ENCODE data around the gene C1QTNF2.

DNA sequence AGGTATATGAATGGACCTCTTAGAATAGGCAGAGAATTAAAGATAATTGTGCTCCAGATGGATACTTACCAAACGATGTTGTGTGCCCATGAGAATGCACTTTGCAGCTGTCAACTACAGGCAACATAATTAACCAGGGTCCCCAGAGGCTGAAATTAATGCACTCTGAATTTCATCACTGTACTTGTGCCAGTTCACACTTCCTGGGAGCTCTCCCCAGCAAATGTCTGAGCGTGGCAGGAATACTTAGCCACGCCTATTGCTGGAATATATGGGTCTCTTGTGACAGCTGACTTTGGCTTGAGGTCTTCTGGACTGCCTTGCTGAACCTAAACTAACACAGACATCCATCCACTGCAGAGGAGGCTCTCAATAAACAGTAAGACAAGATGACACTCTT, 11.9 kb upstream of the C1QTNF2 start:
- TF ChIP-seq, protein P1, sequence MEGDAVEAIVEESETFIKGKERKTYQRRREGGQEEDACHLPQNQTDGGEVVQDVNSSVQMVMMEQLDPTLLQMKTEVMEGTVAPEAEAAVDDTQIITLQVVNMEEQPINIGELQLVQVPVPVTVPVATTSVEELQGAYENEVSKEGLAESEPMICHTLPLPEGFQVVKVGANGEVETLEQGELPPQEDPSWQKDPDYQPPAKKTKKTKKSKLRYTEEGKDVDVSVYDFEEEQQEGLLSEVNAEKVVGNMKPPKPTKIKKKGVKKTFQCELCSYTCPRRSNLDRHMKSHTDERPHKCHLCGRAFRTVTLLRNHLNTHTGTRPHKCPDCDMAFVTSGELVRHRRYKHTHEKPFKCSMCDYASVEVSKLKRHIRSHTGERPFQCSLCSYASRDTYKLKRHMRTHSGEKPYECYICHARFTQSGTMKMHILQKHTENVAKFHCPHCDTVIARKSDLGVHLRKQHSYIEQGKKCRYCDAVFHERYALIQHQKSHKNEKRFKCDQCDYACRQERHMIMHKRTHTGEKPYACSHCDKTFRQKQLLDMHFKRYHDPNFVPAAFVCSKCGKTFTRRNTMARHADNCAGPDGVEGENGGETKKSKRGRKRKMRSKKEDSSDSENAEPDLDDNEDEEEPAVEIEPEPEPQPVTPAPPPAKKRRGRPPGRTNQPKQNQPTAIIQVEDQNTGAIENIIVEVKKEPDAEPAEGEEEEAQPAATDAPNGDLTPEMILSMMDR (conservative IDR thresholded peaks at IDR 0.05; ENCODE audit: low read depth, low read length) = no peak
- no peak for TF ChIP-seq EZH2 (IDR thresholded peaks at IDR 0.05; ENCODE audit: borderline replicate concordance, low read depth, low read length, poor library complexity, severe bottlenecking)

Data from A673 (cell line).